HepG2 (cell line): ENCODE results near the gene ALKBH2. TPM values are rescaled to one million over a fixed set of nuclear protein-coding genes. Genes with fewer than 3 reads are reported as not detected.
A peak's percentile ranks its signal among the peaks of the same experiment; 100 is the strongest.

Source experiments
- HNRNPH1 ChIP-seq: fragments of 200-400 bp; formaldehyde crosslinking; optimal IDR thresholded peaks from 2 replicates; pipeline ENCODE3; 2017; ENCODE audit warnings: mild to moderate bottlenecking, low read depth, low read length
- RNF2 ChIP-seq: fragments of 450-650 bp; conservative IDR thresholded peaks from 2 replicates; pipeline ENCODE4 v1.6.1; 2016; ENCODE audit warnings: low read depth
- TAF15 ChIP-seq: fragments of 200-400 bp; formaldehyde crosslinking; IDR thresholded peaks from one replicate; pipeline ENCODE4 v1.6.1; 2018; ENCODE audit warnings: mild to moderate bottlenecking, low read depth, low read length; ENCODE audit not compliant: poor library complexity, severe bottlenecking
- ZNF10 ChIP-seq: sonication (generic); formaldehyde crosslinking; IDR thresholded peaks from 2 replicates; pipeline ENCODE4 v1.4.0; 2020; ENCODE audit warnings: mild to moderate bottlenecking, low read depth, missing genetic modification reagents, borderline replicate concordance
- ZNF367 ChIP-seq: sonication (generic); formaldehyde crosslinking; IDR thresholded peaks from 2 replicates; pipeline ENCODE4 v1.4.0; 2020; ENCODE audit warnings: missing genetic modification reagents, borderline replicate concordance
- ZNF501 ChIP-seq: sonication (generic); formaldehyde crosslinking; IDR thresholded peaks from 2 replicates; pipeline ENCODE4 v1.5.1; 2020; ENCODE audit warnings: mild to moderate bottlenecking, moderate library complexity, missing genetic modification reagents
- ZNF619 ChIP-seq: sonication (generic); formaldehyde crosslinking; IDR thresholded peaks from 2 replicates; pipeline ENCODE4 v1.4.0; 2020; ENCODE audit warnings: mild to moderate bottlenecking, missing genetic modification reagents
- ZNF670 ChIP-seq: sonication (generic); formaldehyde crosslinking; IDR thresholded peaks from 2 replicates; pipeline ENCODE4 v1.8.0; 2022; ENCODE audit warnings: mild to moderate bottlenecking, missing genetic modification reagents, borderline replicate concordance
- ZNF816 ChIP-seq: sonication (generic); formaldehyde crosslinking; IDR thresholded peaks from 2 replicates; pipeline ENCODE4 v1.8.0; 2022; ENCODE audit warnings: missing genetic modification reagents, mild to moderate bottlenecking, borderline replicate concordance
- polyA plus RNA-seq, 8 experiments: library from polyadenylated mRNA; depleted of rRNA in 3 of 8; stranded (reverse) in 7 of 8; unstranded in 1 of 8; fragments of >200 nt; fragmentation: Illumina TruSeq in 4 of 8; extraction: Trizol in 4 of 8; gene quantifications; 2 replicates each; pipeline versions ENCODE4 v1.2.1 to v1.2.3, GENCODE V29; 2011 to 2016; ENCODE audit warnings: low read depth in 4 of 8, missing spikeins in 1 of 8, mixed read lengths in 1 of 8; ENCODE audit not compliant: insufficient read depth in 1 of 8
- total RNA-seq, 5 experiments: library from RNA; depleted of rRNA; stranded (reverse); fragments of >200 nt; fragmentation: Illumina TruSeq; extraction: Trizol; gene quantifications; 2 replicates each; pipeline ENCODE4 v1.2.3, GENCODE V29; 2016; ENCODE audit warnings: low read depth in 1 of 5
- TF ChIP-seq, protein P1 (sequence below): sonication (generic); formaldehyde crosslinking; IDR thresholded peaks from 2 replicates; pipeline ENCODE4 v1.5.1; 2020; ENCODE audit warnings: missing genetic modification reagents, mild to moderate bottlenecking, borderline replicate concordance
- TF ChIP-seq, protein P2 (sequence below): sonication (generic); formaldehyde crosslinking; IDR thresholded peaks from 2 replicates; pipeline ENCODE4 v1.4.0; 2020; ENCODE audit warnings: mild to moderate bottlenecking, missing genetic modification reagents
- TF ChIP-seq, protein P3 (sequence below): IDR thresholded peaks from 2 replicates; pipeline ENCODE4 v1.6.1; 2016; ENCODE audit warnings: mild to moderate bottlenecking
- TF ChIP-seq, protein P4 (sequence below), 2 experiments: IDR thresholded peaks; 2 replicates each; pipeline ENCODE4 v1.6.1; 2011 to 2012; ENCODE audit warnings: low read length in 2 of 2, borderline replicate concordance in 1 of 2, low read depth in 1 of 2, mild to moderate bottlenecking in 1 of 2, moderate library complexity in 1 of 2

ALKBH2 gene
- total and polyA plus RNA-seq, 2 of the 13 experiments (the other 11 are each of a cell fraction or from before 2014, with no cell fraction given) = 21.0 to 40.5 TPM

DNA sequence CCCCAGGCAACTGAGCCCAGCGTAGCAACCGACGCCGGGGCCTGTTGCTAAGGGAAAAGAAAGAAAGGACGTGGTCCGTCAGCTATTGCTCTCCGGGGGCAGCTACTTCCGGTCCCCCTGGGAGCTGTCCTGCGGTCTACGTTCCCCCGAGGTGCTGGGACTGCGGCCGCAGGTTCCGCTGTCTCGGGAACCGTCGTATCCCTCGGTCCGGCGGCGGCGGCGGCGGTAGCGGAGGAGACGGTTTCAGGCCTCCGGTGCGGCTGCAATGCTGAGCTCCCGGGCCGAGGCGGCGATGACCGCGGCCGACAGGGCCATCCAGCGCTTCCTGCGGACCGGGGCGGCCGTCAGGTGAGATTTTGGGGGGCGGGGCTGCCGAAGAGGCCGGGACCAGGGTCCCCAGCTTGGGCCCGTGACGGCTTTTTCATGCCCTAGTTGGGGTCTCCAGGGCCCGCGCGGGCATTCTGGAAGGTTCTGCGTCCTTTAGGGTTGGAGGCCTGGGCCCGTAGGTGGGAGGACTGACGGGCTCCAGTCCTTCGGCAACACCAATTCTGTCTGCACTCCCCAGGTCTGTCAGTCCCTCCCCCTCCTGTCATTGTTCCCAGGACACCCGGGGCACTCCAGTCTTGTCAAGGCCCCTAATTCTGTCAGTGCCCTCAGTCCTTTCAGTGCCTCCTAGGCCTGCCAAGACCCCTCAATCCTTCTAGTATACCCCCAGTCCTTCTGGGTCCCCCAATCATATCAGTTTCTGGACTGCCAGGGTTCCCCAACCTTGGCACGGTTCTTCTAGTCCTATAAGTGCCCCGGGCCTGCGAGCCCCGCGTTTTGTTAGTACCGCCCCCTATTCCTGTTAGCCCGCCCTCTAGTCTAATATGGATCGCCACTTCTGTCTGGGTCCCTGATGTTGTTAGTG lies 40.6 kb downstream of the ALKBH2 start, which contains the start of gene USP30 (continued):
- TF ChIP-seq ZNF10 (no peak), ZNF619 (CRISPR knock-in tag) (no peak), ZNF816 (CRISPR knock-in tag) (peak; percentile 89), TAF15 (no peak), ZNF670 (peak; percentile 87; the same call in 1 of the 2 replicates), ZNF501 (peak; percentile 89), ZNF367 (CRISPR knock-in tag) (no peak), HNRNPH1 (no peak), RNF2 (peak; percentile 61; the same call in 1 of the 2 replicates)
- TF ChIP-seq, protein P1, sequence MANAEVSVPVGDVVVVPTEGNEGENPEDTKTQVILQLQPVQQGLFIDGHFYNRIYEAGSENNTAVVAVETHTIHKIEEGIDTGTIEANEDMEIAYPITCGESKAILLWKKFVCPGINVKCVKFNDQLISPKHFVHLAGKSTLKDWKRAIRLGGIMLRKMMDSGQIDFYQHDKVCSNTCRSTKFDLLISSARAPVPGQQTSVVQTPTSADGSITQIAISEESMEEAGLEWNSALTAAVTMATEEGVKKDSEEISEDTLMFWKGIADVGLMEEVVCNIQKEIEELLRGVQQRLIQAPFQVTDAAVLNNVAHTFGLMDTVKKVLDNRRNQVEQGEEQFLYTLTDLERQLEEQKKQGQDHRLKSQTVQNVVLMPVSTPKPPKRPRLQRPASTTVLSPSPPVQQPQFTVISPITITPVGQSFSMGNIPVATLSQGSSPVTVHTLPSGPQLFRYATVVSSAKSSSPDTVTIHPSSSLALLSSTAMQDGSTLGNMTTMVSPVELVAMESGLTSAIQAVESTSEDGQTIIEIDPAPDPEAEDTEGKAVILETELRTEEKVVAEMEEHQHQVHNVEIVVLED (CRISPR knock-in tag) = peak; percentile 72
- TF ChIP-seq, protein P2, sequence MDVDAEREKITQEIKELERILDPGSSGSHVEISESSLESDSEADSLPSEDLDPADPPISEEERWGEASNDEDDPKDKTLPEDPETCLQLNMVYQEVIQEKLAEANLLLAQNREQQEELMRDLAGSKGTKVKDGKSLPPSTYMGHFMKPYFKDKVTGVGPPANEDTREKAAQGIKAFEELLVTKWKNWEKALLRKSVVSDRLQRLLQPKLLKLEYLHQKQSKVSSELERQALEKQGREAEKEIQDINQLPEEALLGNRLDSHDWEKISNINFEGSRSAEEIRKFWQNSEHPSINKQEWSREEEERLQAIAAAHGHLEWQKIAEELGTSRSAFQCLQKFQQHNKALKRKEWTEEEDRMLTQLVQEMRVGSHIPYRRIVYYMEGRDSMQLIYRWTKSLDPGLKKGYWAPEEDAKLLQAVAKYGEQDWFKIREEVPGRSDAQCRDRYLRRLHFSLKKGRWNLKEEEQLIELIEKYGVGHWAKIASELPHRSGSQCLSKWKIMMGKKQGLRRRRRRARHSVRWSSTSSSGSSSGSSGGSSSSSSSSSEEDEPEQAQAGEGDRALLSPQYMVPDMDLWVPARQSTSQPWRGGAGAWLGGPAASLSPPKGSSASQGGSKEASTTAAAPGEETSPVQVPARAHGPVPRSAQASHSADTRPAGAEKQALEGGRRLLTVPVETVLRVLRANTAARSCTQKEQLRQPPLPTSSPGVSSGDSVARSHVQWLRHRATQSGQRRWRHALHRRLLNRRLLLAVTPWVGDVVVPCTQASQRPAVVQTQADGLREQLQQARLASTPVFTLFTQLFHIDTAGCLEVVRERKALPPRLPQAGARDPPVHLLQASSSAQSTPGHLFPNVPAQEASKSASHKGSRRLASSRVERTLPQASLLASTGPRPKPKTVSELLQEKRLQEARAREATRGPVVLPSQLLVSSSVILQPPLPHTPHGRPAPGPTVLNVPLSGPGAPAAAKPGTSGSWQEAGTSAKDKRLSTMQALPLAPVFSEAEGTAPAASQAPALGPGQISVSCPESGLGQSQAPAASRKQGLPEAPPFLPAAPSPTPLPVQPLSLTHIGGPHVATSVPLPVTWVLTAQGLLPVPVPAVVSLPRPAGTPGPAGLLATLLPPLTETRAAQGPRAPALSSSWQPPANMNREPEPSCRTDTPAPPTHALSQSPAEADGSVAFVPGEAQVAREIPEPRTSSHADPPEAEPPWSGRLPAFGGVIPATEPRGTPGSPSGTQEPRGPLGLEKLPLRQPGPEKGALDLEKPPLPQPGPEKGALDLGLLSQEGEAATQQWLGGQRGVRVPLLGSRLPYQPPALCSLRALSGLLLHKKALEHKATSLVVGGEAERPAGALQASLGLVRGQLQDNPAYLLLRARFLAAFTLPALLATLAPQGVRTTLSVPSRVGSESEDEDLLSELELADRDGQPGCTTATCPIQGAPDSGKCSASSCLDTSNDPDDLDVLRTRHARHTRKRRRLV (CRISPR knock-in tag) = no peak
- TF ChIP-seq, protein P3, sequence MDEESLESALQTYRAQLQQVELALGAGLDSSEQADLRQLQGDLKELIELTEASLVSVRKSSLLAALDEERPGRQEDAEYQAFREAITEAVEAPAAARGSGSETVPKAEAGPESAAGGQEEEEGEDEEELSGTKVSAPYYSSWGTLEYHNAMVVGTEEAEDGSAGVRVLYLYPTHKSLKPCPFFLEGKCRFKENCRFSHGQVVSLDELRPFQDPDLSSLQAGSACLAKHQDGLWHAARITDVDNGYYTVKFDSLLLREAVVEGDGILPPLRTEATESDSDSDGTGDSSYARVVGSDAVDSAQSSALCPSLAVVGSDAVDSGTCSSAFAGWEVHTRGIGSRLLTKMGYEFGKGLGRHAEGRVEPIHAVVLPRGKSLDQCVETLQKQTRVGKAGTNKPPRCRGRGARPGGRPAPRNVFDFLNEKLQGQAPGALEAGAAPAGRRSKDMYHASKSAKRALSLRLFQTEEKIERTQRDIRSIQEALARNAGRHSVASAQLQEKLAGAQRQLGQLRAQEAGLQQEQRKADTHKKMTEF = peak; percentile 94
- TF ChIP-seq, protein P4, sequence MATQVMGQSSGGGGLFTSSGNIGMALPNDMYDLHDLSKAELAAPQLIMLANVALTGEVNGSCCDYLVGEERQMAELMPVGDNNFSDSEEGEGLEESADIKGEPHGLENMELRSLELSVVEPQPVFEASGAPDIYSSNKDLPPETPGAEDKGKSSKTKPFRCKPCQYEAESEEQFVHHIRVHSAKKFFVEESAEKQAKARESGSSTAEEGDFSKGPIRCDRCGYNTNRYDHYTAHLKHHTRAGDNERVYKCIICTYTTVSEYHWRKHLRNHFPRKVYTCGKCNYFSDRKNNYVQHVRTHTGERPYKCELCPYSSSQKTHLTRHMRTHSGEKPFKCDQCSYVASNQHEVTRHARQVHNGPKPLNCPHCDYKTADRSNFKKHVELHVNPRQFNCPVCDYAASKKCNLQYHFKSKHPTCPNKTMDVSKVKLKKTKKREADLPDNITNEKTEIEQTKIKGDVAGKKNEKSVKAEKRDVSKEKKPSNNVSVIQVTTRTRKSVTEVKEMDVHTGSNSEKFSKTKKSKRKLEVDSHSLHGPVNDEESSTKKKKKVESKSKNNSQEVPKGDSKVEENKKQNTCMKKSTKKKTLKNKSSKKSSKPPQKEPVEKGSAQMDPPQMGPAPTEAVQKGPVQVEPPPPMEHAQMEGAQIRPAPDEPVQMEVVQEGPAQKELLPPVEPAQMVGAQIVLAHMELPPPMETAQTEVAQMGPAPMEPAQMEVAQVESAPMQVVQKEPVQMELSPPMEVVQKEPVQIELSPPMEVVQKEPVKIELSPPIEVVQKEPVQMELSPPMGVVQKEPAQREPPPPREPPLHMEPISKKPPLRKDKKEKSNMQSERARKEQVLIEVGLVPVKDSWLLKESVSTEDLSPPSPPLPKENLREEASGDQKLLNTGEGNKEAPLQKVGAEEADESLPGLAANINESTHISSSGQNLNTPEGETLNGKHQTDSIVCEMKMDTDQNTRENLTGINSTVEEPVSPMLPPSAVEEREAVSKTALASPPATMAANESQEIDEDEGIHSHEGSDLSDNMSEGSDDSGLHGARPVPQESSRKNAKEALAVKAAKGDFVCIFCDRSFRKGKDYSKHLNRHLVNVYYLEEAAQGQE (IDR thresholded peaks at IDR 0.05; ENCODE audit: borderline replicate concordance in 1 of 2, low read depth in 1 of 2, low read length in 2 of 2) = peak in 1 of 2 experiments; percentile 45; a peak in 2 of 4 replicates
